CD4-positive, CD25-positive, alpha-beta regulatory T cell (primary cell): ENCODE measurements around the gene CYP4B1. TPM values are rescaled to one million over a fixed set of nuclear protein-coding genes. Genes with fewer than 3 reads are reported as not detected.
"Not testable (repeated sequence)": the region's sequence is repeated elsewhere in the genome, so short reads cannot be mapped to it uniquely, and the experiment has no call there.

Experiments used
- ATAC-seq, 2 donors: fragments of 150-1000 bp; cut with Tn5 transposase; one replicate each; pipeline ENCODE4 v1.10.0; 2021; ENCODE audit warnings: low read depth in 2 of 2, moderate number of reproducible peaks in 2 of 2, moderate library complexity in 1 of 2
- DNase-seq, 3 donors: peaks; one replicate each; pipeline versions ENCODE4 v3.0.0 to v3.0.0-alpha.2; 2012 to 2022; ENCODE audit warnings: mixed read lengths in 1 of 3
- H3K27ac ChIP-seq: one replicate; pipeline ENCODE4 v1.7.0; 2013; ENCODE audit warnings: mild to moderate bottlenecking, low read length; ENCODE audit not compliant: insufficient read depth, poor library complexity, severe bottlenecking
- H3K27me3 ChIP-seq: one replicate; pipeline ENCODE4 v1.7.0; 2013; ENCODE audit warnings: low read length; ENCODE audit not compliant: control insufficient read depth, insufficient read depth
- H3K36me3 ChIP-seq: one replicate; pipeline ENCODE4 v1.7.0; 2013; ENCODE audit warnings: mild to moderate bottlenecking, low read length, moderate library complexity; ENCODE audit not compliant: control insufficient read depth, insufficient read depth
- H3K4me1 ChIP-seq: 2 replicates; pipeline ENCODE4 v1.7.0; 2013; ENCODE audit warnings: mild to moderate bottlenecking, low read length; ENCODE audit not compliant: insufficient read depth, control insufficient read depth, poor library complexity, severe bottlenecking
- H3K4me3 ChIP-seq: one replicate; pipeline ENCODE4 v1.7.0; 2013; ENCODE audit warnings: low read depth, mild to moderate bottlenecking, low read length, moderate library complexity
- H3K9me3 ChIP-seq, 2 experiments: 1 replicate in 1 of 2; 2 replicates in 1 of 2; pipeline ENCODE4 v1.7.0; 2013; ENCODE audit warnings: low read length in 2 of 2, mild to moderate bottlenecking in 1 of 2, moderate library complexity in 1 of 2; ENCODE audit not compliant: control insufficient read depth in 2 of 2
- H3K27ac Mint-ChIP-seq, 3 donors: one replicate each; pipeline ENCODE4 v1.8.0; 2020 to 2022; ENCODE audit warnings: mild to moderate bottlenecking in 3 of 3, mixed read lengths in 3 of 3, moderate library complexity in 2 of 3
- H3K27me3 Mint-ChIP-seq: one replicate; pipeline ENCODE4 v1.8.0; 2022; ENCODE audit warnings: mild to moderate bottlenecking, mixed read lengths
- H3K36me3 Mint-ChIP-seq: one replicate; pipeline ENCODE4 v1.8.0; 2020; ENCODE audit warnings: mixed read lengths
- H3K4me1 Mint-ChIP-seq, 4 donors: one replicate each; pipeline ENCODE4 v1.8.0; 2020 to 2022; ENCODE audit warnings: mixed read lengths in 4 of 4, mild to moderate bottlenecking in 1 of 4
- H3K4me3 Mint-ChIP-seq, 4 donors: one replicate each; pipeline ENCODE4 v1.8.0; 2020 to 2022; ENCODE audit warnings: mild to moderate bottlenecking in 4 of 4, mixed read lengths in 4 of 4, moderate library complexity in 3 of 4
- H3K9me3 Mint-ChIP-seq, 7 donors: one replicate each; pipeline ENCODE4 v1.8.0; 2020 to 2022; ENCODE audit warnings: mixed read lengths in 7 of 7, mild to moderate bottlenecking in 3 of 7, moderate library complexity in 2 of 7
- polyA plus RNA-seq, 4 donors: library from polyadenylated mRNA; unstranded; fragments of 300-500 nt; fragmentation: Illumina TruSeq; gene quantifications; one replicate each; pipeline ENCODE4 v1.2.3, GENCODE V29; 2021
- total RNA-seq: library from RNA; stranded (reverse); gene quantifications from one replicate; pipeline ENCODE4 v1.2.3, GENCODE V29; 2022

CYP4B1 gene
- total and polyA plus RNA-seq, 5 donors from 2014 or later, result not detected

DNA sequence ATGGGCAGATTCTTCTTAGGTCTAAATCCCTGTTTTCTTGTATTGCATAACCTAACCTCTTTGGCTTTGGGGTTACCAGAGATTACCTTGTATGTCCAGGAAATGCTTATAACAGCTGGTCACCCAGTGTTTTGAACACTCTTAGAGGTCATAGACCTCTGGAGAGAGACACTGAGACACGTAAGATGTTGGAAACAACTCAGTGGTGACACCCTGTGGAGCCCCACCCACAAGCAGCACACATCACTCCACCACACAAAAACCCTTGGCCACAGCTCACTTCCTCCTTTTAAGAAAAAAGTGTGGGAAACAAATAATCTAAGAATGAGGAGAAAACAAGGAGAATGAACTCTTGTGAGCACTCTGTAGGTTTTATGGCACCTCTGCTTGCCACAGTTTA, 26.3 kb upstream of the CYP4B1 start:
- no peak overlapping the region for H3K27ac ChIP-seq
- Mint-ChIP-seq H3K9me3 (peaks cover 2 to 44% (median 19%) of the 10 kb centered on the region in 7 donors), H3K27ac (no peak overlapping the region), H3K27me3 (peaks cover 10% of the 10 kb centered on the region), H3K36me3 (peaks cover 3% of the 10 kb centered on the region), H3K4me3 (no peak overlapping the region), H3K4me1 (no peaks in the 10 kb centered on the region)
- peaks cover 28 to 46% of the 10 kb centered on the region in 2 experiments for H3K9me3 ChIP-seq
- H3K36me3 ChIP-seq, result no peaks in the 10 kb centered on the region
- H3K4me3 ChIP-seq, result no peak overlapping the region
- H3K27me3 ChIP-seq, result no peaks in the 10 kb centered on the region
- H3K4me1 ChIP-seq, result no peaks in the 10 kb centered on the region
- DNase-seq (no peak), ATAC-seq (no peak)

DNA sequence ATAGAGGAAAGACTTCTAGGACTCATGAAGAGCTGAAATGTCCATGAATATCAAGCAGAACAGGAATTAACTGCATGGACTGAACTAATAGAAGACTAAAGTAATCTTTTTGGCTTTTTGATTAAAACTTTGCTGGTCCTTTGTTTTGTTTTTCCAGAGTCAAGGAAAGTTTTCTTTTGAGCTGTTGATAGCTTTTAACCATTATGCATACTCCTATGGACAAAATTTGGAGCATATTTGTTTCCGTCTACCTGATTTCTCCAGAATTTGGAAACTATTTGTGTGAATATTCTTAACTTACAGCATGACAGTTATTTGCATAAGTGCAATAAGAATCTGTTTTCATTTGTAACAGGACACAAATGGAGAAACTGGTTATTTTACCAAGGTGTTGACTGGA, 24.5 kb upstream of the CYP4B1 start:
- no peak overlapping the region for H3K27ac ChIP-seq
- H3K27me3 Mint-ChIP-seq, result peaks cover 6% of the 10 kb centered on the region
- H3K27me3 ChIP-seq, result no peaks in the 10 kb centered on the region
- H3K9me3 ChIP-seq, result peaks cover 25 to 36% of the 10 kb centered on the region in 2 experiments
- H3K4me3 Mint-ChIP-seq, result no peak overlapping the region
- H3K4me1 Mint-ChIP-seq, result no peaks in the 10 kb centered on the region
- no peak for DNase-seq
- H3K36me3 Mint-ChIP-seq, result peaks cover 3% of the 10 kb centered on the region
- H3K4me3 ChIP-seq, result no peak overlapping the region
- no peak for ATAC-seq
- H3K9me3 Mint-ChIP-seq, result peaks cover 2 to 34% (median 11%) of the 10 kb centered on the region in 7 donors
- no peaks in the 10 kb centered on the region for H3K36me3 ChIP-seq
- no peak overlapping the region for H3K27ac Mint-ChIP-seq
- no peaks in the 10 kb centered on the region for H3K4me1 ChIP-seq

- not testable (repeated sequence) for H3K27me3 Mint-ChIP-seq, H3K4me1 Mint-ChIP-seq, H3K27ac ChIP-seq, H3K4me3 ChIP-seq, H3K4me1 ChIP-seq, H3K27ac Mint-ChIP-seq, ATAC-seq, DNase-seq, H3K4me3 Mint-ChIP-seq, H3K36me3 ChIP-seq, H3K9me3 ChIP-seq, H3K27me3 ChIP-seq, H3K36me3 Mint-ChIP-seq
- H3K9me3 Mint-ChIP-seq, result peaks cover 0 to 11% (median 5%) of the 10 kb centered on the region in 7 donors
Measured at GRCh38 chr1:46778456-46778855, 20.4 kb upstream of the CYP4B1 start.

- Histone ChIP-seq H3K27ac (no peak overlapping the region), H3K4me3 (no peak overlapping the region), H3K27me3 (peaks cover 2% of the 10 kb centered on the region), H3K36me3 (no peaks in the 10 kb centered on the region), H3K9me3 (peaks cover 0 to 2% of the 10 kb centered on the region in 2 experiments), H3K4me1 (no peaks in the 10 kb centered on the region)
- ATAC-seq, result no peak
- DNase-seq, result no peak
- H3K9me3 Mint-ChIP-seq, result peaks cover 0 to 9% (median 3%) of the 10 kb centered on the region in 7 donors
- no peaks in the 10 kb centered on the region for H3K4me1 Mint-ChIP-seq
- no peak overlapping the region for H3K4me3 Mint-ChIP-seq
- H3K27me3 Mint-ChIP-seq, result peaks cover 12% of the 10 kb centered on the region
- no peaks in the 10 kb centered on the region for H3K36me3 Mint-ChIP-seq
- H3K27ac Mint-ChIP-seq, result no peak overlapping the region
Measured at GRCh38 chr1:46784666-46785065, 14.2 kb upstream of the CYP4B1 start.

DNA sequence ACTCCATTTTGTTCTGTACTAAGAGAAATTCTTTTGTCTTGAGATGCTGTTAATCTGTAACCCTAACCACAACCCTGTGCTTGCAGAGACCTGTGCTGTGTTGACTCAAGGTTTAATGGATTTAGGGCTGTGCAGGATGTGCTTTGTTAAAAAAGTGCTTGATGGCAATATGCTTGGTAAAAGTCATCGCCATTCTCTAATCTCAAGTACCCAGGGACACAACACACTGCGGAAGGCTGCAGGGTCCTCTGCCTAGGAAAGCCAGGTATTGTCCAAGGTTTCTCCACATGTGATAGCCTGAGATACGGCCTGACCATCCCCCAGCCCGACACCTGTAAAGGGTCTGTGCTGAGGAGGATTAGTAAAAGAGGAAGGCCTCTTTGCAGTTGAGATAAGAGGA, 10.2 kb upstream of the CYP4B1 start:
- H3K4me1 Mint-ChIP-seq, H3K9me3 Mint-ChIP-seq, H3K4me3 Mint-ChIP-seq, H3K27me3 ChIP-seq, H3K27ac Mint-ChIP-seq, ATAC-seq, H3K27ac ChIP-seq, H3K36me3 ChIP-seq, H3K9me3 ChIP-seq, DNase-seq, H3K36me3 Mint-ChIP-seq, H3K4me3 ChIP-seq, H3K4me1 ChIP-seq, H3K27me3 Mint-ChIP-seq: not testable (repeated sequence)

DNA sequence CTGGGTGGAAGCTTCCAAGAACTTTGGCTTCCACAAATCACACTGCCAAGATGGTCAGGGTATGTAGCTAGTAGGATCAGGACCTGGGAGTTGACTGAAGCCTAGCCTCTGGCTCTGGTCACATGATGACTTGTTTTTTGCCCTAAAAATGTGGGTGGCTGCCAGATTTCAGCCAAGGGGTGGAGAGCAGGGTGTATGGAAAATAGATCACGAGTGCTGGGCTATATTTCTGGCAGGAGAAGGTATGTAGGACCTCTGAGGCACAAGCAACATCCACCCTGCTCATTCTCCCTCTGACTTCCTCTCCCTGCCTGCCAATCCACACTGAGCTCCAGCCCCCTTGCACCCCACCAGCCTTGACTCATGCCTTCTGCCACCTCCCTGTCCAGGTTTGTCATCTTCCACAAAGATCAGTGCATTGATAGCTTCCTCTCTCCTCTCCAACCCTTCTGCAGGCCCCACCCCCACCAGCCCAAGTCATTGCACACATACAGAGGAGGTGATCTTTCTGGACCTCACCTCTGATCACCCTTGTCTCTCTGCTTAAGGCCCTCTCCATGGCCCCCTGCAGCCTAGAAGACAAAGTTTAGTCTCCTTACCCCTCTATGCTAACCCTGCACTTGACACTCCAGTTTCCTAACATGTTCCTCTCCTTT, 8.3 kb upstream of the CYP4B1 start:
- Histone ChIP-seq H3K27me3 (peaks cover 3% of the 10 kb centered on the region), H3K36me3 (no peaks in the 10 kb centered on the region), H3K4me1 (no peaks in the 10 kb centered on the region), H3K27ac (no peak overlapping the region), H3K9me3 (no peaks in the 10 kb centered on the region), H3K4me3 (no peak overlapping the region)
- Mint-ChIP-seq H3K4me3 (no peak overlapping the region), H3K4me1 (no peaks in the 10 kb centered on the region), H3K27ac (no peak overlapping the region), H3K36me3 (no peaks in the 10 kb centered on the region), H3K9me3 (peaks cover 0 to 6% (median 3%) of the 10 kb centered on the region in 7 donors), H3K27me3 (peaks cover 5% of the 10 kb centered on the region)
- ATAC-seq (no peak), DNase-seq (no peak)

DNA sequence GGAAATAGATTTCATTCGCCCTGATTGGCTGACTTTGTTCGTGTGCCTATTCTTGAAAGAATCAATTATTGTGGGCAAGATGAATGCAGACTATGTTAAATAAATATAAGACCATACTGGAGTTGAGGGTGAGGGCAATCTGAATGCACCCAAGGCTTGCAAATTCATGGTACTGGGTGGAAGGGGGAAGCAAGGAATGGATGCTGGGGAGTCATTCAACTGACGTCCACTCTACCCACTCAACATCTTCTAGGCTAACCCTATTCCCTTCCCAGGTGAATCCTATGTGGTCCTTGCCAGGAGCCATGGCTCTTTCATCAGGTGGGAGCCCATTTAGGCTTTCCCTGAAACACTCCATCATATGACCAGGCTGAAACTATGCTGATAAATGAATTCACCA, 5.7 kb upstream of the CYP4B1 start:
- H3K36me3 ChIP-seq, result no peaks in the 10 kb centered on the region
- Mint-ChIP-seq H3K4me1 (no peaks in the 10 kb centered on the region), H3K27ac (no peak overlapping the region), H3K4me3 (no peak overlapping the region), H3K36me3 (no peaks in the 10 kb centered on the region), H3K27me3 (peaks cover 15% of the 10 kb centered on the region), H3K9me3 (peaks cover 0 to 10% (median 5%) of the 10 kb centered on the region in 7 donors)
- DNase-seq (no peak), ATAC-seq (no peak)
- H3K9me3 ChIP-seq, result no peaks in the 10 kb centered on the region
- H3K4me3 ChIP-seq, result no peak overlapping the region
- H3K27ac ChIP-seq, result no peak overlapping the region
- H3K27me3 ChIP-seq, result peaks cover 3% of the 10 kb centered on the region
- H3K4me1 ChIP-seq, result no peaks in the 10 kb centered on the region

DNA sequence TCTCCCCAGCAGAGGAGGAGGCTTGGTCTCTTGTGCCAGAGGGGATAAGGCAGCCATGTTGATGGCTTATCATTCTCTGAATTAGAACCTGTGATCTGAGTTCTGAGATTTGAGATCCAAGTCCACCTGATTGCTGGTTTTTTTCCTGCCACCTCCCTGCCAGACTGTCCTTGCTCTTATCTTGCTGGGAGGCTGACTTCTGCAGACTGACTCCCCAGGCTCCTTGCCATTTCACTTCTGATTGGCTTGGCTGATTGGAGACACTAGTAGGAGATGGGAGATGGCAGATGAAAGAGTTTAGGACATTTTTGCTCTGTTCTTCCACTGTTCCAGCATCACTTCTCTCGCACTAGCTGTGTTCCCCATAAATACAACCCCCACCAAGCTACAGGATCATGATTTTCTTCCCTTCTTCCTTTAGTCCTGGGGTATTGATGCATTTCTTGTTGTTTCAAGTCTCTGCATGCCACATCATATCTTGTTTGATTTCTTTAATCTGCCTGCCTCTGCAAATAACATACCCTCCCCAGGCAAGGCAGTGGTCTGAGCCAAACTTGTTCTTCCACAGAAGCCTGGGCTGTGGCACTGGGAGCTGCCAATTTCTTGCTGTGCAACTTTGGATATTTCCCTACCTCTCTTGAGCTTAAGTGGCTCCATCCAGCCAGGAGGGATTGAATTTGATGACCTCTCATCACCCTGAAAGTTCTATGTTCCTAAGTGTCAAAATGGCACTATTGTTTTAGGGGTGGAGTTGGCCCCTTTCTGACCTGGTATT, 963 bp upstream of the CYP4B1 start:
- Histone ChIP-seq H3K4me1 (no peaks in the 10 kb centered on the region), H3K4me3 (no peak overlapping the region), H3K27ac (no peak overlapping the region), H3K9me3 (no peaks in the 10 kb centered on the region), H3K36me3 (no peaks in the 10 kb centered on the region), H3K27me3 (no peaks in the 10 kb centered on the region)
- H3K27me3 Mint-ChIP-seq, result peaks cover 10% of the 10 kb centered on the region
- DNase-seq, result no peak
- H3K4me3 Mint-ChIP-seq, result no peak overlapping the region
- no peaks in the 10 kb centered on the region for H3K36me3 Mint-ChIP-seq
- no peak for ATAC-seq
- no peaks in the 10 kb centered on the region for H3K4me1 Mint-ChIP-seq
- H3K9me3 Mint-ChIP-seq, result peaks cover 0 to 8% (median 1%) of the 10 kb centered on the region in 7 donors
- H3K27ac Mint-ChIP-seq, result no peak overlapping the region
